Endothelial cell of umbilical vein (primary cell): Measurements from ENCODE around the gene SGK1. TPM values are rescaled to one million over a fixed set of nuclear protein-coding genes. Genes with fewer than 3 reads are reported as not detected.

Source experiments
- BruUV-seq: library from RNA; stranded (reverse); fragments of 400-500 nt; replicated peaks from 2 replicates; lab custom pipeline; 2021; lab: Mats Ljungman, UMichigan
- CTCF ChIA-PET: fragments of 300-600, 350-600 bp; sonication (Branson Sonifier 250); formaldehyde crosslinking; loops from one replicate; lab custom pipeline; 2021; ENCODE audit warnings: antibody characterized with exemption, inconsistent platforms; lab: Charles Lee
- POLR2A ChIA-PET: fragments of 300-600, 350-600 bp; sonication (Branson Sonifier 250); formaldehyde crosslinking; loops from one replicate; lab custom pipeline; 2021; ENCODE audit warnings: antibody characterized with exemption, inconsistent platforms; lab: Charles Lee
- DNase-seq: peaks from one replicate; pipeline ENCODE4 v3.0.0-alpha.2; 2011; ENCODE audit warnings: low read depth, low spot score
- FAIRE-seq: peaks from 2 replicates; lab custom pipeline; 2011; peaks lifted over from hg19 to GRCh38; lab: Jason Lieb, UNC
- H2AFZ ChIP-seq: 2 replicates; pipeline ENCODE4 v1.6.0; 2012; ENCODE audit warnings: low read depth, low read length, control low read depth, inconsistent platforms
- H3K27ac ChIP-seq: 2 replicates; pipeline ENCODE4 v1.5.1; 2011; ENCODE audit warnings: low read depth, mild to moderate bottlenecking, control low read depth, low read length, moderate library complexity; ENCODE audit not compliant: insufficient read depth
- H3K27me3 ChIP-seq, 2 experiments: 2 replicates each; pipeline versions ENCODE4 v1.6.0 to v1.6.1; 2011; ENCODE audit warnings: low read length in 2 of 2, mixed read lengths in 1 of 2; ENCODE audit not compliant: control insufficient read depth in 2 of 2, insufficient read depth in 2 of 2
- H3K36me3 ChIP-seq, 2 experiments: 2 replicates in 1 of 2; 3 replicates in 1 of 2; pipeline ENCODE4 v1.5.1; 2011; ENCODE audit warnings: low read length in 2 of 2, mild to moderate bottlenecking in 1 of 2, moderate library complexity in 1 of 2; ENCODE audit not compliant: control insufficient read depth in 2 of 2, insufficient read depth in 2 of 2; ENCODE audit errors: extremely low read depth in 1 of 2
- H3K4me1 ChIP-seq: 3 replicates; pipeline ENCODE4 v1.5.1; 2011; ENCODE audit warnings: mild to moderate bottlenecking, low read length; ENCODE audit not compliant: control insufficient read depth, insufficient read depth; ENCODE audit errors: extremely low read depth
- H3K4me2 ChIP-seq: 2 replicates; pipeline ENCODE4 v1.6.1; 2011; ENCODE audit warnings: low read length, control low read depth, mixed read lengths; ENCODE audit not compliant: insufficient read depth
- H3K4me3 ChIP-seq, 3 experiments: fragments of 200-600 bp in 1 of 3; sonication (generic), shearing (Covaris generic) in 1 of 3; replicated peaks in 1 of 3; 2 replicates each; pipeline ENCODE4 v1.5.1; 2011 to 2016; ENCODE audit warnings: control low read depth in 3 of 3, low read length in 3 of 3, mild to moderate bottlenecking in 2 of 3, inconsistent platforms in 1 of 3, low read depth in 1 of 3, moderate library complexity in 1 of 3; ENCODE audit not compliant: insufficient read depth in 1 of 3
- H3K79me2 ChIP-seq: 2 replicates; pipeline ENCODE4 v1.6.0; 2012; ENCODE audit warnings: low read length, inconsistent platforms; ENCODE audit not compliant: control insufficient read depth, insufficient read depth
- H3K9ac ChIP-seq: replicated peaks from 2 replicates; pipeline ENCODE3; 2011; ENCODE audit warnings: low read length, control low read depth; ENCODE audit not compliant: insufficient read depth; ENCODE audit errors: extremely low read depth
- H3K9me1 ChIP-seq: replicated peaks from 3 replicates; pipeline ENCODE4 v1.6.0; 2011; ENCODE audit warnings: mild to moderate bottlenecking, low read length; ENCODE audit not compliant: control insufficient read depth, insufficient read depth; ENCODE audit errors: extremely low read depth
- H3K9me3 ChIP-seq: replicated peaks from 2 replicates; pipeline ENCODE4 v1.5.1; 2012; ENCODE audit warnings: low read length, inconsistent platforms; ENCODE audit not compliant: control insufficient read depth, insufficient read depth
- H4K20me1 ChIP-seq: replicated peaks from 2 replicates; pipeline ENCODE3; 2011; ENCODE audit warnings: mild to moderate bottlenecking, low read length; ENCODE audit not compliant: control insufficient read depth, insufficient read depth; ENCODE audit errors: extremely low read depth
- EZH2 ChIP-seq: IDR thresholded peaks from 2 replicates; pipeline ENCODE4 v1.6.1; 2012; ENCODE audit warnings: borderline replicate concordance, low read depth, mild to moderate bottlenecking, moderate library complexity, low read length, inconsistent platforms; ENCODE audit not compliant: severe bottlenecking
- FOS ChIP-seq: IDR thresholded peaks from 2 replicates; pipeline ENCODE4 v1.6.1; 2011; ENCODE audit warnings: mild to moderate bottlenecking, low read length, moderate library complexity, borderline replicate concordance; ENCODE audit not compliant: insufficient read depth
- GATA2 ChIP-seq: IDR thresholded peaks from 2 replicates; pipeline ENCODE4 v1.7.0; 2011; ENCODE audit warnings: low read depth, mild to moderate bottlenecking, moderate library complexity, mixed read lengths, low read length; ENCODE audit not compliant: insufficient read length, insufficient read depth
- JUN ChIP-seq: IDR thresholded peaks from 2 replicates; pipeline ENCODE4 v1.6.1; 2011; ENCODE audit warnings: borderline replicate concordance, low read depth; ENCODE audit not compliant: insufficient read length, insufficient read depth
- MYC ChIP-seq: IDR thresholded peaks from one replicate; pipeline ENCODE4 v1.6.1; 2011; ENCODE audit warnings: mild to moderate bottlenecking, low read depth, low read length
- POLR2A ChIP-seq: IDR thresholded peaks from 2 replicates; pipeline ENCODE4 v1.6.1; 2012; ENCODE audit warnings: low read depth, mild to moderate bottlenecking, control low read depth, low read length
- POLR2AphosphoS5 ChIP-seq: IDR thresholded peaks from 2 replicates; pipeline ENCODE4 v1.6.1; 2012; ENCODE audit warnings: low read depth, mild to moderate bottlenecking, control low read depth, low read length, moderate library complexity; ENCODE audit not compliant: insufficient read depth
- dilution Hi-C: fragments of 300-500 bp; cut with MboI; formaldehyde crosslinking; loops from one replicate; pipeline ENCODE4 v1.15.0; 2019; ENCODE audit warnings: low sequenced_read_pairs; ENCODE audit not compliant: extremely low pct_ligation_motif_present
- intact Hi-C: fragments of 100-400 bp; cut with micrococcal nuclease; formaldehyde crosslinking; loops from one replicate; pipeline ENCODE4 v1.10.0; 2022
- polyA plus RNA-seq, 4 experiments: library from polyadenylated mRNA; depleted of rRNA in 3 of 4; stranded (reverse) in 3 of 4; unstranded in 1 of 4; fragments of >200 nt; gene quantifications; 2 replicates each; pipeline versions ENCODE4 v1.2.1 to v1.2.3, GENCODE V29; 2011 to 2012; ENCODE audit warnings: missing spikeins in 1 of 4
- total RNA-seq: library from RNA; stranded (reverse); gene quantifications from 2 replicates; pipeline ENCODE4 v1.2.3, GENCODE V29; 2021
- TF ChIP-seq, protein P1 (sequence below), 2 donors: IDR thresholded peaks; 1 replicate in 1 of 2; 2 replicates in 1 of 2; pipeline ENCODE4 v1.5.1; 2011; ENCODE audit warnings: low read length in 2 of 2, mild to moderate bottlenecking in 2 of 2, moderate library complexity in 2 of 2, control low read depth in 1 of 2, inconsistent platforms in 1 of 2, low read depth in 1 of 2; ENCODE audit not compliant: insufficient read depth in 1 of 2; ENCODE audit errors: extremely low read depth in 1 of 2
- TF ChIP-seq, protein P2 (sequence below): IDR thresholded peaks from 2 replicates; pipeline ENCODE4 v1.6.1; 2011; ENCODE audit not compliant: insufficient read depth, insufficient read length

Gene SGK1
- total and polyA plus RNA-seq, 2 donors (not counting 3 experiments of a cell fraction or from before 2014, with no cell fraction given) = 121 to 128 TPM

DNA sequence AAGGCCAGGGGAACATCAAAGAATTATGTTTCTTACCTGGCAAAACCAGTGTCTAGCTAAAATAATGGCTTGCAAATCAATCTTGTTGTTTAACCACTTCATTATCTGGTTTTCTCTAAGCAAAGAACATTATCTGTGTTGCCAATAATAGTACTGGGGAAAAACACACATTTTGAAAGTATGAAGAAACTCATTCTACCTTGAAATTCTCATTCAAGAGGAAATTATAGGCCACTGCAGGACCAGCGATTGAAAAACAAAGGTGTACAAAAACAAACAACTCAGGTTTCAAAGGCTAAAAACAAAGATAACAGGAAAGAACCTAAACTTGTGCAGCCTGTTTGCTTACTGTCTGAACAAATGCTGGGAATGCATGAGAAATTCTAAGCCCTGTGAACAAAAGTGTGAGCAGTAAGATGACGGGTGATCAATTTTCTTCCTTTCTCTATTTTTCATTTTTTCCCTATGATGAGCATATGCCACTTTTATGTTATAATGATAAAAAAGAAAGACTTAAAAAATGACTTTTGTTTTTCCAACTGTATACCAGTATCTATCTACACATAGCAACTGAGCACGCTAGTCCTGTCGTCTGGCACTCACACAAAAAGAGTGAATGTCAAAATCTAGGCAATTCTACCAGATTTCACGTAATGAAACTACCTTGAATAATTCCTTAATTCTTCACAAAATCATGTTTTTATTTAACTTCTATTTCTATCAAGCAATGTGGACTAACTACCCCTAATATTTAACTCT is 117.9 kb downstream of the SGK1 start:
- ChIA-PET POLR2A (no interaction called here), CTCF (no interaction called here)
- no peaks in the 10 kb centered on the region for H4K20me1 ChIP-seq
- DNase-seq (no peak), FAIRE-seq (no peak)
- no peaks in the 10 kb centered on the region for H3K4me1 ChIP-seq
- H3K4me3 ChIP-seq = no peak overlapping the region
- H3K36me3 ChIP-seq = no peaks in the 10 kb centered on the region
- no peaks in the 10 kb centered on the region for H3K27me3 ChIP-seq
- no peak overlapping the region for H3K27ac ChIP-seq
- H3K9ac ChIP-seq = no peak overlapping the region
- H3K9me1 ChIP-seq = no peaks in the 10 kb centered on the region
- H3K9me3 ChIP-seq = no peaks in the 10 kb centered on the region
- no peak overlapping the region for H3K4me2 ChIP-seq
- no TSS peak for BruUV-seq
- TF ChIP-seq POLR2AphosphoS5 (no peak), MYC (no peak), EZH2 (no peak), POLR2A (no peak), GATA2 (no peak), JUN (no peak), FOS (no peak)
- TF ChIP-seq, protein P1, sequence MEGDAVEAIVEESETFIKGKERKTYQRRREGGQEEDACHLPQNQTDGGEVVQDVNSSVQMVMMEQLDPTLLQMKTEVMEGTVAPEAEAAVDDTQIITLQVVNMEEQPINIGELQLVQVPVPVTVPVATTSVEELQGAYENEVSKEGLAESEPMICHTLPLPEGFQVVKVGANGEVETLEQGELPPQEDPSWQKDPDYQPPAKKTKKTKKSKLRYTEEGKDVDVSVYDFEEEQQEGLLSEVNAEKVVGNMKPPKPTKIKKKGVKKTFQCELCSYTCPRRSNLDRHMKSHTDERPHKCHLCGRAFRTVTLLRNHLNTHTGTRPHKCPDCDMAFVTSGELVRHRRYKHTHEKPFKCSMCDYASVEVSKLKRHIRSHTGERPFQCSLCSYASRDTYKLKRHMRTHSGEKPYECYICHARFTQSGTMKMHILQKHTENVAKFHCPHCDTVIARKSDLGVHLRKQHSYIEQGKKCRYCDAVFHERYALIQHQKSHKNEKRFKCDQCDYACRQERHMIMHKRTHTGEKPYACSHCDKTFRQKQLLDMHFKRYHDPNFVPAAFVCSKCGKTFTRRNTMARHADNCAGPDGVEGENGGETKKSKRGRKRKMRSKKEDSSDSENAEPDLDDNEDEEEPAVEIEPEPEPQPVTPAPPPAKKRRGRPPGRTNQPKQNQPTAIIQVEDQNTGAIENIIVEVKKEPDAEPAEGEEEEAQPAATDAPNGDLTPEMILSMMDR (IDR thresholded peaks at IDR 0.05; ENCODE audit: extremely low read depth in 1 of 2, insufficient read depth in 1 of 2, low read depth in 1 of 2, low read length in 2 of 2) = no peak
- TF ChIP-seq, protein P2, sequence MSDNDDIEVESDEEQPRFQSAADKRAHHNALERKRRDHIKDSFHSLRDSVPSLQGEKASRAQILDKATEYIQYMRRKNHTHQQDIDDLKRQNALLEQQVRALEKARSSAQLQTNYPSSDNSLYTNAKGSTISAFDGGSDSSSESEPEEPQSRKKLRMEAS = no peak
- intact Hi-C loops (no loop called here), dilution Hi-C loops (no loop called here)
- no peak overlapping the region for H2AFZ ChIP-seq
- H3K79me2 ChIP-seq = no peaks in the 10 kb centered on the region
